Right lobe of liver (tissue), 6 donors: ENCODE measurements around the gene MYOC. TPM values are rescaled to one million over a fixed set of nuclear protein-coding genes. Genes with fewer than 3 reads are reported as not detected.
"Not testable (repeated sequence)": the region's sequence is repeated elsewhere in the genome, so short reads cannot be mapped to it uniquely, and the experiment has no call there.

ENCODE experiments used
- ATAC-seq, 4 donors: fragments of 200-7000 bp; cut with Tn5 transposase; one replicate each; pipeline ENCODE4 v1.9.1; 2020; ENCODE audit warnings: mild to moderate bottlenecking in 4 of 4, moderate library complexity in 4 of 4
- DNase-seq, 3 donors: peaks; one replicate each; pipeline ENCODE4 v3.0.0-alpha.2; 2020
- H3K27ac ChIP-seq, 3 donors: fragments of 200-600 bp; one replicate each; pipeline ENCODE4 v1.8.0; 2022
- H3K27me3 ChIP-seq, 2 donors: fragments of 200-600 bp; one replicate each; pipeline ENCODE4 v1.8.0; 2022
- H3K36me3 ChIP-seq, 4 donors: fragments of 200-600 bp; sonication (generic) in 1 of 4; one replicate each; pipeline versions ENCODE4 v1.5.1 to v1.8.0; 2017 to 2022; ENCODE audit warnings: control low read depth in 1 of 4
- H3K4me1 ChIP-seq, 4 donors: fragments of 200-600 bp; sonication (generic) in 1 of 4; one replicate each; pipeline versions ENCODE4 v1.5.1 to v1.8.0; 2017 to 2022; ENCODE audit warnings: control low read depth in 1 of 4
- H3K4me3 ChIP-seq, 3 donors: fragments of 200-600 bp; one replicate each; pipeline ENCODE4 v1.8.0; 2022
- H3K9me3 ChIP-seq, 4 donors: fragments of 200-600 bp; sonication (generic) in 1 of 4; one replicate each; pipeline versions ENCODE4 v1.5.1 to v1.8.0; 2017 to 2022; ENCODE audit warnings: control low read depth in 1 of 4
- CTCF ChIP-seq, 4 donors: fragments of 200-600 bp in 3 of 4; fragments of 450-650 bp in 1 of 4; IDR thresholded peaks; one replicate each; pipeline versions ENCODE4 v1.5.1 to v1.8.0; 2016 to 2022; ENCODE audit warnings: antibody characterized with exemption in 4 of 4, mild to moderate bottlenecking in 2 of 4
- POLR2A ChIP-seq: fragments of 450-650 bp; IDR thresholded peaks from one replicate; pipeline ENCODE4 v1.6.1; 2017; ENCODE audit warnings: antibody characterized with exemption, mild to moderate bottlenecking
- WGBS: methylation state at CpG from one replicate; pipeline ENCODE4 v1.1.6; 2018; ENCODE audit warnings: low coverage, low lambda C conversion rate; ENCODE audit not compliant: insufficient coverage; ENCODE audit errors: missing lambda C conversion rate; 5-methylcytosine and 5-hydroxymethylcytosine counted together
- intact Hi-C, 2 donors: fragments of 100-400 bp; cut with DNase I; formaldehyde crosslinking; loops; one replicate each; pipeline versions ENCODE4 v1.11.2 to v1.14.1; 2022
- total RNA-seq, 6 experiments: library from RNA; depleted of rRNA in 2 of 6; stranded (reverse); fragments of >200 nt in 2 of 6; fragmentation: NEBNext Ultra II Directional in 3 of 6; extraction: Animal tissue kit (Norgen Biotek cat#: 25700) in 3 of 6; gene quantifications; one replicate each; pipeline versions ENCODE4 v1.1.0 to v1.2.4, GENCODE V29; 2016 to 2023
- donor health status: DM: no; HTN: yes; CAD: no.
- donor health status: DM: no; HTN: no; CAD: no.
- donor health status: DM: no; HTN: no; CAD: no.
- donor health status: DM: no; HTN: yes; CAD: no.
- donor health status: DM: no; HTN: yes; CAD: no.

MYOC gene
- total RNA-seq, 6 experiments from 2014 or later: not detected

GRCh38 chr1:171611306-171611705 is 41.2 kb downstream of the MYOC start:
- intact Hi-C loops: no loop called here
- 83% methylated on average over 2 of the region's 2 CpGs for WGBS
- Histone ChIP-seq H3K4me3 (no peak overlapping the region), H3K36me3 (no peaks in the 10 kb centered on the region), H3K27me3 (no peaks in the 10 kb centered on the region), H3K27ac (no peak overlapping the region), H3K4me1 (peaks cover 0 to 7% (median 0%) of the 10 kb centered on the region in 4 donors), H3K9me3 (no peaks in the 10 kb centered on the region)
- no peak for ATAC-seq
- TF ChIP-seq CTCF (IDR thresholded peaks at IDR 0.05): no peak
- TF ChIP-seq POLR2A: no peak
- DNase-seq: no peak

GRCh38 chr1:171610385-171610784 is 42.1 kb downstream of the MYOC start:
- Histone ChIP-seq H3K27me3 (no peaks in the 10 kb centered on the region), H3K4me3 (no peak overlapping the region), H3K27ac (no peak overlapping the region), H3K4me1 (peaks cover 0 to 8% (median 0%) of the 10 kb centered on the region in 4 donors), H3K9me3 (no peaks in the 10 kb centered on the region), H3K36me3 (no peaks in the 10 kb centered on the region)
- DNase-seq (no peak), ATAC-seq (peak in 1 of 4 donors; percentile 57)
- 32% methylated on average over 2 of the region's 2 CpGs for WGBS
- TF ChIP-seq POLR2A (no peak), CTCF (IDR thresholded peaks at IDR 0.05) (no peak)
- intact Hi-C loops: no loop called here

GRCh38 chr1:171606402-171606941 is 46.0 kb downstream of the MYOC start:
- H3K9me3 ChIP-seq: no peaks in the 10 kb centered on the region
- no peak overlapping the region for H3K4me3 ChIP-seq
- DNase-seq (no peak), ATAC-seq (peak; percentile 34 to 69 (median 58))
- H3K4me1 ChIP-seq: peaks cover 0 to 8% (median 0%) of the 10 kb centered on the region in 4 donors
- H3K36me3 ChIP-seq: no peaks in the 10 kb centered on the region
- WGBS: 48% methylated on average over 10 of the region's 10 CpGs
- TF ChIP-seq POLR2A: no peak
- TF ChIP-seq CTCF (IDR thresholded peaks at IDR 0.05): no peak
- H3K27ac ChIP-seq: peak overlapping the region; percentile 33 to 78 (median 60)
- intact Hi-C loops: no loop called here
- H3K27me3 ChIP-seq: no peaks in the 10 kb centered on the region

- H3K27ac ChIP-seq, DNase-seq, H3K4me3 ChIP-seq, H3K27me3 ChIP-seq, ATAC-seq, H3K36me3 ChIP-seq, H3K9me3 ChIP-seq, intact Hi-C loops: not testable (repeated sequence)
- 90% methylated on average over 4 of the region's 6 CpGs for WGBS
- peaks cover 0 to 15% (median 0%) of the 10 kb centered on the region in 4 donors for H3K4me1 ChIP-seq
These were observed 49.4 kb downstream of the MYOC start for GRCh38 chr1:171603042-171603441.

- DNase-seq (no peak), ATAC-seq (no peak)
- no peaks in the 10 kb centered on the region for H3K9me3 ChIP-seq
- peak overlapping the region; percentile 26 to 62 (median 52) for H3K27ac ChIP-seq
- H3K27me3 ChIP-seq: no peaks in the 10 kb centered on the region
- WGBS: 75% methylated on average over 5 of the region's 13 CpGs
- intact Hi-C loops: no loop called here
- TF ChIP-seq CTCF (IDR thresholded peaks at IDR 0.05) (no peak), POLR2A (no peak)
- no peak overlapping the region for H3K4me3 ChIP-seq
- H3K4me1 ChIP-seq: peaks cover 0 to 28% (median under 1%) of the 10 kb centered on the region in 4 donors
- no peaks in the 10 kb centered on the region for H3K36me3 ChIP-seq
These were observed 51.6 kb downstream of the MYOC start for GRCh38 chr1:171600862-171601261.

- H3K4me3 ChIP-seq, H3K27me3 ChIP-seq, H3K36me3 ChIP-seq, H3K9me3 ChIP-seq, DNase-seq, intact Hi-C loops: not testable (repeated sequence)
- peak in 3 of 4 donors; percentile 18 to 39 (median 34) for ATAC-seq
- 47% methylated on average over 2 of the region's 2 CpGs for WGBS
- Histone ChIP-seq H3K27ac (peak overlapping the region; percentile 26 to 62 (median 52)), H3K4me1 (peaks cover 0 to 33% (median 3%) of the 10 kb centered on the region in 4 donors)
These were observed 52.2 kb downstream of the MYOC start for GRCh38 chr1:171600310-171600709.
